Activated CD8-positive, alpha-beta memory T cell treated with anti-CD3 and anti-CD28 coated beads, Interleukin-2, amount 50 U/mL, for 24 hours (primary cell): Measurements from ENCODE around the gene CCDC40.
A peak's percentile ranks its signal among the peaks of the same experiment; 100 is the strongest.

ENCODE experiments used
- DNase-seq: peaks from one replicate; pipeline ENCODE4 v3.0.0-alpha.2; 2020; ENCODE audit errors: extremely low read depth

Gene CCDC40

GRCh38 chr17:80138856-80139426 lies 102.5 kb downstream of the CCDC40 start:
- DNase-seq = no peak

DNA sequence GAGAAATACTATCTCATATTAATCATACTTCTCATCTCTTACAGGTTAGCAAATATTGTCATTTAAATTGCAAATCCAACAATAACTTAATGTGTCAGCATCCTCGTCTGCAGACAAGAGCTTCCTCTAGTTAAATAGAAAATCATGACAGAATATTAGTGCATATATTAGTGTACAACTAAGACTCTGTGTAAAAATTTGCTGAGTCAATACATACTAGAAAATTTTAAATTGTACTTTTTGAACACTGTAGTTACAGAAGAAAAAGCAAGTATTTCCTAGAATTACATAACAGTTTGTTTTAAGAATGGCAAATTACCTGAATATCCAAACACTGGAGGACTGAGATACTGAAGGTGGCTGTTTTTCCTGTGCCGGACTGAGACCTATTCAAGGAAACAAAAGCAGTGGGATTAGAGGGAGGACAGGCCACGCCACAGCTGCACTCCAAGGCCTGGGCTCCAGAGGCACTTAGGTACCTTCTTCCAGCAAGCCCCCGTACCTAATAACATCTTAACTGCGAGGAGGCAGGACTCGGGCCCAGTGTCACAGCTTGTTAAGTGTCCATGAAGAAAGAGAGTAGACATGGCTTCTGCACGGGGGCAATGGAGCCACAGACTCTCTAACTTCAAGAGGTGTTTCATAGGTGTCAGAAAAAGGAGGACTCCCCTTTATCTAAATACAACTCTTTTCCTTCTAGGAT lies 105.2 kb downstream of the CCDC40 start:
- DNase-seq = no peak

- DNase-seq = no peak
These were observed 106.5 kb downstream of the CCDC40 start for GRCh38 chr17:80142929-80143328.

- no peak for DNase-seq
These were observed 108.9 kb downstream of the CCDC40 start for GRCh38 chr17:80145076-80146075.

DNA sequence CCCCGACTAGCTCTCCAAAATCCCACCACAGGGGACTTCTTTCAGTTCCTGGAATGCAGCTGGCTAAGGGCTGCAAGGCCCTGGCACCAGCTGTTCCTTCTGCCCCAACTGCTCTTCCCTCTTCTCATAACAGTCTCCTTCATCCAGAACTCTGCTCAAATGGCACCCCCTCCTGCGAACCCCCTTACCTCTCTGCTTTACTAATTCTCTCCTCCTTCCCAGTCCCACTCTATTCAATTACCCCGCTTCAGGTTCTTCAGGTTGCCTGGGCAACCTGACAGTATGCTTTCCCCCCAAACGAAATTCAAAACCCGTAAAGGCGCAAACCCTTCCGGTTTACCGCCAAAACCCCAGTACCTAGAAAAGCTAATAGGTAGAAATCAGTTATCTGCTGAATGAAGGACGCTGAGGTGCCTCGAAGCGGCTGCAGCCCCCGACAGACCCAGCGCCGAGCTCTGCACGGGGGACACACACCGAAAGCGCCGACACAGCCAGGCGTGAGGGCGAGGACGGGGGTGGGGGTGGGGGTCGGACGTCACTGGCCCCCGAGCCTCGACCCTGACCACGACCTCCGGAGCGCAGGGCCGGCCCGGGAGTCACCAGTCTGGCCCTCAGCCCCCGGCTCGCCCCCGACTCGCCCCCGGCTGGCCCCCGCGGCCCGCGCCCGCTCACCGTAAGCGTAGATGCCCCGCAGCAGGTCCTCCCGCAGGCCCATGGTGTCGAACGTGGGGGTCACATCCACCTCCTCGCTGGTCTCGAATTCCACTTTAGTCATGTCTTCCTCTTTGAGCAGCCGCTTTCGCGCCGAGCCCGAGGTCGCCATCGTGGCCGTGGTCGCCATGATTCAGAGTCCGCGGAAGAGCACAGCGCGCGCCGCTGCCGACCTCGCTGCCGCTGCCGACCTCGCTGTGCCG lies 109.9 kb downstream of the CCDC40 start:
- DNase-seq = no peak

DNA sequence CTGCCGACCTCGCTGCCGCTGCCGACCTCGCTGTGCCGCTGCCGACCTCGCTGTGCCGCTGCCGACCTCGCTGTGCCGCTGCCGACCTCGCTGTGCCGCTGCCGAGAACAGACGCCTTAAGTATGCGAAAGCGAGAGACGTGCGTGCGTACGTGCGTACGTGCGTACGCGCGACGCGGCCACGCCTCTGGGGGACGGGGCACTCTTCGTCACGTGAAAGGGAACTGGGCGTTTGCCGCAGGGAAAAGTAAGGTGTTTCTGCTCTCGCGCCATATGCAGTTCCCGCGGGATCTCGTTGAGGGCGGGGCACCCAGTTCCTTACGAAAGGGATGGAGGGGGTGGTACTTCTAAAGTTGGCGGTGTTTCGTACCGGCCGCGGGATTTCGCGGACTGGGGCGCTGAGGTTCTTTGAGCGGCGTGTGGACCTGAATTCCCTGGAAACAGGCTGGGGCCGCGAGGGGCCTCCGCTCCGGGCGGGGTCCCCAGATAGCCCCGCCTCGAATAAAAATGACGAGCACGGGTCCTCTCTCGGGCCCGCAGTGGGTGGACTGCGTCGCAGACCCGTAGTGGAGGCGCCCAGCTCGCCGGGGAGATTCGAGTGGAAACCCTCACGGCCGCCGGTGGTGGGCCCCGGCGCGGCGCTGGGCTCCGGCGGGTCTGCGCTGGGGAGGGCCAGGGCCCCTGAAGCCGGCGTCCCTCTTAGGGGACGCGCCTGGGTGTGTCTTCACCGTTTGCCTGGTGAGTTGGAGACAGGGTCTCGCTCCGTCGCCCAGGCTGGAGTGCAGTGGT lies 110.8 kb downstream of the CCDC40 start, which contains the start of gene EIF4A3:
Gene EIF4A3 (minus strand): TSS at position 94 of the 788 bp plus-strand sequence. CDS start 167 bp downstream, outside the sequence.
- DNase-seq = peak; percentile 94
